ENCODE measurements around the gene HTR3B.
"Not testable (repeated sequence)": the region's sequence is repeated elsewhere in the genome, so short reads cannot be mapped to it uniquely, and the experiment has no call there.

HTR3B gene

GRCh38 chr11:113928311-113928710 is 23.7 kb downstream of the HTR3B start:
- Histone ChIP-seq H3K36me3 (ENCODE audit: insufficient read depth) (no peaks in the 10 kb centered on the region), H3K79me2 (ENCODE audit: insufficient read depth, low read depth) (no peaks in the 10 kb centered on the region), H3K9ac (no peak overlapping the region), H3K27me3 (ENCODE audit: insufficient read depth, low read depth) (no peaks in the 10 kb centered on the region), H3K4me1 (ENCODE audit: low read depth, poor library complexity, severe bottlenecking) (no peaks in the 10 kb centered on the region), H3K4me3 (IDR thresholded peaks at IDR 0.05; ENCODE audit: insufficient read depth, low read depth, low read length) (no peak overlapping the region), H2AFZ (ENCODE audit: low read depth) (no peak overlapping the region), H4K20me1 (ENCODE audit: insufficient read depth) (no peaks in the 10 kb centered on the region), H3K27ac (no peak overlapping the region), H3K4me2 (no peak overlapping the region)
- no peak for TF ChIP-seq CTCF (conservative IDR thresholded peaks at IDR 0.05; ENCODE audit: low read depth, low read length)

GRCh38 chr11:113932788-113933187 is 28.2 kb downstream of the HTR3B start:
- H3K27me3 ChIP-seq (ENCODE audit: insufficient read depth, low read depth), result no peaks in the 10 kb centered on the region
- H3K9ac ChIP-seq, result no peak overlapping the region
- no peaks in the 10 kb centered on the region for H3K79me2 ChIP-seq (ENCODE audit: insufficient read depth, low read depth)
- no peak overlapping the region for H3K27ac ChIP-seq
- TF ChIP-seq CTCF (conservative IDR thresholded peaks at IDR 0.05; ENCODE audit: low read depth, low read length), result no peak
- H3K4me1 ChIP-seq (ENCODE audit: low read depth, poor library complexity, severe bottlenecking), result no peaks in the 10 kb centered on the region
- no peak overlapping the region for H3K4me3 ChIP-seq (IDR thresholded peaks at IDR 0.05; ENCODE audit: insufficient read depth, low read depth, low read length)
- H3K36me3 ChIP-seq (ENCODE audit: insufficient read depth), result no peaks in the 10 kb centered on the region
- H3K4me2 ChIP-seq, result no peak overlapping the region
- H4K20me1 ChIP-seq (ENCODE audit: insufficient read depth), result no peaks in the 10 kb centered on the region
- no peak overlapping the region for H2AFZ ChIP-seq (ENCODE audit: low read depth)

- not testable (repeated sequence) for H3K27me3 ChIP-seq (ENCODE audit: insufficient read depth, low read depth); H3K4me1 ChIP-seq (ENCODE audit: low read depth, poor library complexity, severe bottlenecking); H3K36me3 ChIP-seq (ENCODE audit: insufficient read depth); H3K79me2 ChIP-seq (ENCODE audit: insufficient read depth, low read depth); H3K4me3 ChIP-seq (IDR thresholded peaks at IDR 0.05; ENCODE audit: insufficient read depth, low read depth, low read length); H3K9ac ChIP-seq; H3K4me2 ChIP-seq; H4K20me1 ChIP-seq (ENCODE audit: insufficient read depth); H2AFZ ChIP-seq (ENCODE audit: low read depth); H3K27ac ChIP-seq
Observed at GRCh38 chr11:113934193-113934592, 29.6 kb downstream of the HTR3B start.

- Histone ChIP-seq H3K27ac (no peak overlapping the region), H3K4me3 (IDR thresholded peaks at IDR 0.05; ENCODE audit: insufficient read depth, low read depth, low read length) (no peak overlapping the region), H3K4me2 (no peak overlapping the region), H3K27me3 (ENCODE audit: insufficient read depth, low read depth) (no peaks in the 10 kb centered on the region), H4K20me1 (ENCODE audit: insufficient read depth) (no peaks in the 10 kb centered on the region), H3K36me3 (ENCODE audit: insufficient read depth) (no peaks in the 10 kb centered on the region), H3K9ac (no peak overlapping the region), H2AFZ (ENCODE audit: low read depth) (no peak overlapping the region), H3K4me1 (ENCODE audit: low read depth, poor library complexity, severe bottlenecking) (no peaks in the 10 kb centered on the region), H3K79me2 (ENCODE audit: insufficient read depth, low read depth) (no peaks in the 10 kb centered on the region)
- TF ChIP-seq CTCF (conservative IDR thresholded peaks at IDR 0.05; ENCODE audit: low read depth, low read length), result no peak
Observed at GRCh38 chr11:113934761-113935160, 30.2 kb downstream of the HTR3B start.

- Histone ChIP-seq H3K27ac (no peak overlapping the region), H3K27me3 (ENCODE audit: insufficient read depth, low read depth) (no peaks in the 10 kb centered on the region), H3K4me1 (ENCODE audit: low read depth, poor library complexity, severe bottlenecking) (no peaks in the 10 kb centered on the region), H2AFZ (ENCODE audit: low read depth) (no peak overlapping the region), H3K4me2 (no peak overlapping the region), H4K20me1 (ENCODE audit: insufficient read depth) (no peaks in the 10 kb centered on the region), H3K79me2 (ENCODE audit: insufficient read depth, low read depth) (no peaks in the 10 kb centered on the region), H3K9ac (no peak overlapping the region), H3K4me3 (IDR thresholded peaks at IDR 0.05; ENCODE audit: insufficient read depth, low read depth, low read length) (no peak overlapping the region), H3K36me3 (ENCODE audit: insufficient read depth) (no peaks in the 10 kb centered on the region)
- no peak for TF ChIP-seq CTCF (conservative IDR thresholded peaks at IDR 0.05; ENCODE audit: low read depth, low read length)
Observed at GRCh38 chr11:113935858-113936257, 31.3 kb downstream of the HTR3B start.
